Subcutaneous abdominal adipose tissue (tissue), 5 donors: ENCODE measurements around the gene BRINP3.

ENCODE experiments used
- H3K27ac ChIP-seq: one replicate; pipeline ENCODE4 v1.7.0; 2013; ENCODE audit warnings: low read depth, mild to moderate bottlenecking, inconsistent platforms, low read length, moderate library complexity
- H3K27me3 ChIP-seq, 5 donors: one replicate each; pipeline ENCODE4 v1.7.0; 2013; ENCODE audit warnings: low read length in 5 of 5, inconsistent platforms in 1 of 5; ENCODE audit not compliant: control insufficient read depth in 5 of 5, insufficient read depth in 4 of 5
- H3K36me3 ChIP-seq, 5 donors: one replicate each; pipeline ENCODE4 v1.7.0; 2013; ENCODE audit warnings: low read length in 5 of 5; ENCODE audit not compliant: control insufficient read depth in 5 of 5, insufficient read depth in 5 of 5
- H3K4me1 ChIP-seq, 5 donors: one replicate each; pipeline ENCODE4 v1.7.0; 2013; ENCODE audit warnings: low read length in 5 of 5, mild to moderate bottlenecking in 3 of 5, moderate library complexity in 1 of 5; ENCODE audit not compliant: control insufficient read depth in 5 of 5, insufficient read depth in 5 of 5
- H3K4me3 ChIP-seq, 5 donors: one replicate each; pipeline ENCODE4 v1.7.0; 2013; ENCODE audit warnings: low read length in 5 of 5, low read depth in 1 of 5
- H3K9ac ChIP-seq, 5 donors: one replicate each; pipeline ENCODE4 v1.7.0; 2013; ENCODE audit warnings: low read length in 5 of 5, mild to moderate bottlenecking in 4 of 5, moderate library complexity in 3 of 5
- H3K9me3 ChIP-seq, 5 donors: one replicate each; pipeline ENCODE4 v1.7.0; 2013; ENCODE audit warnings: low read length in 5 of 5; ENCODE audit not compliant: control insufficient read depth in 5 of 5
- donor health status: healthy.
- donor health status: healthy.
- donor health status: healthy.
- donor health status: healthy.
- donor health status: healthy.

The BRINP3 gene

GRCh38 chr1:190049314-190049713, 428.4 kb downstream of the BRINP3 start:
- Histone ChIP-seq H3K36me3 (no peaks in the 10 kb centered on the region), H3K27ac (no peak overlapping the region), H3K9ac (no peak overlapping the region), H3K4me1 (peaks cover 0 to 4% (median 0%) of the 10 kb centered on the region in 5 donors), H3K4me3 (no peak overlapping the region), H3K27me3 (no peaks in the 10 kb centered on the region), H3K9me3 (no peaks in the 10 kb centered on the region)
